Activated CD8-positive, alpha-beta memory T cell treated with anti-CD3 and anti-CD28 coated beads, Interleukin-2, amount 50 U/mL, for 24 hours (primary cell): ENCODE data around the gene ZNF492.
"Not testable (repeated sequence)": the region's sequence is repeated elsewhere in the genome, so short reads cannot be mapped to it uniquely, and the experiment has no call there.

ENCODE experiments used
- DNase-seq: peaks from one replicate; pipeline ENCODE4 v3.0.0-alpha.2; 2020; ENCODE audit errors: extremely low read depth

Gene ZNF492

DNA sequence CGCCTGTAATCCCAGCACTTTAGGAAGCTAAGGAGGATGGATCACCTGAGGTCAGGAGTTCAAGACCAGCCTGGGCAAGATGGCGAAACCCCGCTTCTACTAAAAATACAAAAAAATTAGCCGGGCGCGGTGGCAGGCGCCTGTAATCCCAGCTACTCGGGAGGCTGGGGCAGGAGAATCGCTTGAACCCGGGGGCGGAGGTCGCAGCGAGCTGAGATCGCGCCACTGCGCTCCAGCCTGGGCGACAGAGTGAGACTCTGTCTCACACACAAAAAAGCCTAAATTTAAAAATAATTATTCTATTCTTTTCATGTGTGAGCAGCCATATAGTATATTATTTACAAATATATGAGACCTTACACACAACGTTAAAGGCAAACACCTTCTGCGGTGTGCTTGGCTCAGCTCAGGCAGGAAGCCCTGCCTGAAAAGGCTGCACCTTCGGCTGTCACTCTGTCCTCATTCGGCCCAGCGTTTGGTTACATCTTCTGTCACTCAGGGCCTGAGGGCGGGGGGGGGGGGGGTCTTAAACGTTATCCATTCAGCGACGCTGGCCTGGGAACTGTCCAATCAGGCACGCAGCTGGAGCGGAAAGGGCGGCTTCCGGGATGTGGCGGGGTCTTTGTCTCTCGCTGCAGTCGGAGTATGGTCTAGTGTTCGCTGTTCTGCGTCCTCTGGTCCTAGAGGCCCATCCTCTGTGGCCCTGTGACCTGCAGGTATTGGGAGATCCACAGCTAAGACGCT is at the start of gene ZNF492:
Gene ZNF492 (plus strand): TSS at position 619 of the 744 bp plus-strand sequence. CDS start 19,076 bp downstream, outside the sequence.
- DNase-seq, result peak; percentile 56

DNA sequence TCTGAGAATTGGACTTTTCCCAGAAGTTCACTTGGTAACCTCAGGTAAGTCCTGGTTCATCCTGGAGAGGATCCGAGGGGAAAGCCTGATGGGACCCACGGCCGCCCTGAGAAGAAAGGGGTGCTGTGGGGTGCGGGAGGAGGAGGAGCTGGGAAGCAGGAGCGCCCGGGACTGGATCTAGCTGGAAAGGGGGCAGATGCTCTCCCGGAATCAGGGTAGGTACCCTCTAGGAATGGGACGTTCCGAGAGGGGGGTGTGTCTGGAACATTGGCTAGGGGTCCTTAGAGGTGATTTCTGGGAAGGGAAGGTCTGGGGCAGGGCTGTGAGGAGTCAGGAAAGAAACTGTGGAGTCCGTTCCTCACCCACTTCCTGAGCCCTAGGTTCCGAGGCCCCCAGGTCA is 38.7 kb upstream of the ZNF492 start:
- DNase-seq, result no peak

DNA sequence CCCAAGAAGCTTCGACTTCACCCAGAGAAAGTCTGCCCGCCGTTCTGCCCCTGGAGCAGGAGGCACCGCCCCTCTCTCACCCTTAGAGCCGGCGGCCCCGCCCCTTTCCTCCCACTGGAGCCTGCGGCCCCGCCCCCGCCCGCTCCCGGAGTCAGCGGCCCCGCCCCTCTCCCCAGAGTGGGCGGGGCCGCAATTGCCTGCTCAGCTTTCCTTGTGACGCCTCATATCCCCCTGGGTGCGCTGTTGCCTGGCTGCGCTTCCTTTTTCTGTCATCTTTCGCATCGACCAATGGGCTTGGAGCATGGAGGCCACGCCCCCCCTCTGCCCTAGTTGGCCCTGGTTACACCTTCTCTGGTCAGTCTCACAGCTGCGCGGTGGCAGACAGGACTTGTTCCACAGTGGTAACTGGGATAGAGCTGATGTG is 38.2 kb upstream of the ZNF492 start:
- no peak for DNase-seq

DNA sequence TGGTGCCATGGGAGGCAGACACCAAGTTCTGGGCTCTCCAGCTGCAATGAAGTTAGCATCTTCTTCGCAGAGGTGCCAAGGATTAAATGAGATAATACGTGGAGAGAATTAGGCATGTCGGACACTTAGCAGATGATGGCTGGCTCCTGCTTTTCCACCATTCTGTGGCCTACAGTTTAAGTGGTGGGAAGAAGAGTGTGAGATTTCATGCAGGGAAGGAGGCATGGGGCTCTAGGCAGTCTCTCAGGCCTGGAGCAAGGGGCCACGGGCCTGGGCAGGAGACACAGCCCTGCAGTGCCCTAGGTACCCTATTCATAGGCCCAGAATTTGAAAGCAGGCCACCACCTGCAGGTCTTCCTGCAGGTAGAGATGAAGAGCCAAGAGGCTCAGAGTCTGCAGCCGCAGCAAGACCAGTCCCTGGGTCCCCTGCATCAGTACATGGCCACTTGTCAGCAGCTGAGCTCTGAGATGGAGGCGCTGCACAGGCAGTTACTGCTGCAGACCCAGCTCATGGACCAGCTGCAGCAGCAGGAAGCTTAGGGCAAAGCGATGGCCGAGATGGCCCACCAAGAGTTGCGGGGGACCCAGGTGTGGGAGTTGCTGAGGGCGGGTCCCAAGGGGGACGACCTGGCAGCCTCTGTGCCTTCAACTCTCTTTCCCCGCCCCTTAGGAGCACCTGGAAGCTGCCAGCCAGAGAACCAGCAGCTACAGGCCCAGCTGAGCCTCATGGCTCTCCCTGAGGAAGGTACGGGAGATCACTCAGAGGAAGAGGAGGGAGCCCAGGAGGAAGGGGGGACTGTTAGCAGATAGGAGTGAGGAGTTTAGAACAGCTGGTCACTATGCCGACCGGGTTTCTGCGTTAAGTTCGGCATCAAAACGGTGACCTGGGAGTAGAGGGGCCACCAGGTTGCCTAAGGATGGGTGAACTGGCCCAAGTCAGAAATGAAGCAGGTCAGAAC is 33.2 kb upstream of the ZNF492 start:
- no peak for DNase-seq

DNA sequence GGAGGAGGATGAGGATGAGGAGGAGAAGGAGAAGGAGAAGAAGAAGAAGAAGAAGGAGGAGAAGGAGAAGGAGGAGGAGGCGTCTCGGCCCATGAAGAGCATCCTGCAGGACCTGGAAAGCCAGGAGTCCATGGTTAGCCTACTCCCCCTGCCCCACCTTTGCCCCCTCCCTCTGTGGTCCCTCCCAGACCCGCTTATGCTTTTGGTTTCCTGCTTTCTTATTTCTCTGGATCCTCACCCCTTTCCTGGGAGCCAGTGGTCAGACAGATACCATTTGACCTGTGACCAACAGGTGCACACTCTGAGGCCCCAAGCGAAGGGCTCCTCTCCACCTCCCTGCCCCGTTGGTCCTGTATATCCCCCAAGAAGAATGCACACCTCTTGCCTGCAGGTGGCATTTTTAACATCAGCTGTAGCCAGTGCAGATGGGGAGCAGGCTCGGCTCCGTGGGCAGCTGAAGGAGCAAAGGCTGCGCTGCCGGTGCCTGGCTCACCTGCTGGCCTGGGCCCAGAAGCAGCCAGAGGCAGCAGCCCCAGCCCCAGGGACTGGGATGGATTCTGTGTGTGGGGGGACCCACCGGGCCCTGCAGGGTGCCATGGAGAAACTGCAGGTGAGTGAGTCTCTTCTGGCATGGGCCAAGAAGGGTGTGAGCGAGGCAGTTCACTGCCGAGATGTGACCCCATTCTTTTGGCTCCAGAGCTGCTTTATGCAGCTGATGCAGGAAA is 32.1 kb upstream of the ZNF492 start:
- DNase-seq, result no peak

DNA sequence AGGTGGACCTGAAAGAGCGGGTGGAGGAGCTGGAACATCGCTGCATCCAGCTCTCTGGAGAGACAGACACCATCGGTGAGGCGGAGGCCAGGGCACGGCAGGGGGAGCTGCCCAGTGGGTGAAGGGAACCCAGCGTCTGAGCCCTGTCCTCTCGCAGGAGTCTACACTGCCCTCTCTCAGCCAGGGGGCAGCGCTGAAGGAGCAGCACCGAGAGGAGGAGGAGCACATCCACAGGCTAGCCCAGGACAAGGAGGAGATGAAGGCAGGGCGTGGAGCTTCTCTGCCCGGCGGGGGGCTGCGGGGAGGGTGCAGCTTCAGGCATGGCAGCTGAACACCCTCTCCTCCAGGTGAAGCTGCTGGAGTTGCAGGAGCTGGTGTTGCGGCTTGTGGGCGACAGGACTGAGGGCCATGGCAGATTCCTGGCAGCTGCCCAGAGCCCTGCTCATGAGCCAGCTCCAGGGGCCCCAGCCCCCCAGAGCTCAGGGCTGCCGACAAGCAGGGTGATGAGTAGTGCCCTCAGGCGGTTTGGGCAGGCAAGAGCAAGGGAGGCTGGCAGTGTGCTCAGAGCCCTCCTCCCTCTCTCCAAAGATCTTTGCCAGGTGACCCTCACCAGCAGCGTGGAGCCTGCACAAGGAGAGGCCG is 31.4 kb upstream of the ZNF492 start:
- DNase-seq, result no peak

DNA sequence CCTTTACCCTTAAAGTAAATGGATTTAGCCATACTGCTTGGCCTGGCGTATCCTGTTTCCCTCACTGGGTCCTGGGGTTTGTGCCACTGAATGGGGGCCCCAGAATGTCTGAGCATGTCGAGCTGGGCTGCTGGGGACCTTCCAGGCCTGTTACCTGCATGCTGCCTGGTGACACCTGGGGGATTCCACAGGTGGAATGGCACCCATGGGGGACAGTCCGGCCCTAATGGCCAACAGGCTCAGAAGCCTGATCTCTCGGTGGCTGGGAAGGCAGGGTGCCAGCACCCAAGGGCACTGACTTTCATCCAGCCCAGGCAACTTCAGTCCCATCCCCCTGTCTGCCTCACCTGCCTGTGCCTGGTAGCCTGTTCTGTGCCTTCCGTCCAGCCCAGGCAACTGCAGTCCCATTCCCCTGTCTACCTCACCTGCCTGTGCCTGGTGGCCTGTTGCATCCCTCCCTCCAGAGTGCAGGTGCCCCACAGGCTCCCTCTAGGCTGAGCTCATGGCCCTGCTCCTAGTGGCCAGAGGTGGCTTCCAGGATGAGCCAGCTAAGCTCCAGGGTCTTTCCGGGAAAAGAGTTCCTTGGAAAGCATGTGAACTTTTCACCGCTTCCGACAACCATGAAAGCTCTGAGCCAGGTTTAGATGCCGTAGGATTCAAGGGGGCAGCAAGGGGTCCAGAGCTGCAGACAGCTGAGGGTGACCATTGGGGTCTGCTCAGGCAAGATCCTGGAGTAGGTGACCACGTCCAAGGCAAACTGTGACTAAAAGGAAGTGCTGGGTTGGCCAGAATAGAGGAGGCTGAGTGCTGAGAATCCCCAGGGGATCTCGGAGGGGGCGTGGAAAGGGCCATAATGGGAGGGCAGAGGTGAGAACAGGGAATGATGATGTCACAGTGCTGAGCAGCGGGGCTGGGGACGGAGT is 30.3 kb upstream of the ZNF492 start:
- DNase-seq, result no peak

DNA sequence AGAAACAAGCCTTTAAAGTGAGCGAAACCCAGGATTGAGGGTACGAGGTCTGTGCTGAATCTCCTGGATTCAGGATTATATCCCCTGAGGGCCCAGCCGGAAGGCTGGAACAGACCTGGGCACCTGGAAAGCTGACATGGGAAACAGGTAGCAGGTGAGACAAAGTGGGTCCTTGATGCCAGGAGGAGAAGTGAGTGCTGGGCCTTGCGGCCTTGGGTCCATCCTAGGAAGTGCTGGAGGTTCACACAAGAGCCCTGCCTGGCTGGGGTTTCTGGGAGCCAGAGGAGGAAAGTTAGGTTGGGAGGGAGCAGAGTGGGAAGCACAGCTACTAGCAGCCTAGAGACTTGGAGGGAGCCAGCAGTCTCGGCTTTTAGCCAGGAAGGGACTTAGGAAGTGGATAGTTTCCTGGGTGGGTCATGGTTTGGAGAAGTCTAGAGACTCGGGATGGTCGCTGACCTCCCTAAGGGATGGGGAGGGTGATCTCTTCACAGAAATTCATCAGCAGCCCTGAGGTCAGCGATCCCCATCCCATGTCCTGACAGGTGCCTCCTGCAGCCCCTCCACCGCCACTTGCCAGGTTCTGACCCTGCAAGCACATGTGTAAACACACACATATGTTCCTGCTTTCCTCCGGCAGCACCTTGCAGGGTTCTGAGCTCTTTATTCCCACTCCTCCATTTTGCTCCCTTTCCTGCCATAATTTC is 29.4 kb upstream of the ZNF492 start:
- DNase-seq, result no peak

DNA sequence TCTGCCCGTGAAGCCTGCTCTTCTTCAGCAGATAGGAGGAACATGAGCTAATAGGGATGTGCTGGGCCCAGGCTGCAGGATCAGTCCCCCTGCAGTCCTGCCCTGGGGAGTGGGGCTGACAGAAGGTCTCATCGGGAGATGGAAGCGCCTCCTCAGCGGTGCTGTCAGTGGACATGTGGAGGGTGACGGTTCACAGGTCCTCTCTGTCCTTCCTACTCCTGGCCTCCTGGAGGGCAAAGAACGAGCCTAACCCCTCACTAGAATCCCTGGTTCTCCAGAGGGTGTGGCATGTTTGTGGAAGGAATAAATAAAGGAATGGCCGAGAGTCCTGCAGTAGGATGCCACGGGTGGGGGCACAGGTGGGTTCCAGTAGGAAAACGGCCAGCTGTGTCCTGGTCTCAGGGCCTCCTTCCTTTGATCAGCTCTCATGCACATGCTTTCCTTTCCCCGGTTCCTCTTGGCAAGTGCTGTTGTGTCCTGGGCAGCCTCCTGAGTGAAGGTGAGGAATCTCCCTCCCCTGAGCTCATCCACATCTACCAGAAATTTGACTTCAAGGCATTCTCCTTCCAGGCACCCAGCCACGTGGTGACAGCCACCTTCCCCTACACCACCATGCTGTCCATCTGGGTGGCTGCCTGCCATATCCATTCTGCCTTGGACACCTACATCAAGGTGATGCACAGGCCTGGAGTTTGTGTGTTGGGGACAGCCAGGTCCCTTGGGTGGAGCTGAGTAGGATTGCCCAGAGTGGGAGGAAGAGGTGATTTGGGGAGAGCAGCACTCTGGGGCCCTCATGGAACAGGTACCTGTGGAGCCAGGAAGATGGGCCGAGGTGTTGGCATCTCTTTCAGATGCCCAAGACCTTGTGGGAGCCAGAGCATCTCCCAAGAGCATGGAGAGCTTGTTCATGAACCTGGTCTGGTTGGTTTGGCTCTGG is 28.6 kb upstream of the ZNF492 start:
- DNase-seq, result no peak

DNA sequence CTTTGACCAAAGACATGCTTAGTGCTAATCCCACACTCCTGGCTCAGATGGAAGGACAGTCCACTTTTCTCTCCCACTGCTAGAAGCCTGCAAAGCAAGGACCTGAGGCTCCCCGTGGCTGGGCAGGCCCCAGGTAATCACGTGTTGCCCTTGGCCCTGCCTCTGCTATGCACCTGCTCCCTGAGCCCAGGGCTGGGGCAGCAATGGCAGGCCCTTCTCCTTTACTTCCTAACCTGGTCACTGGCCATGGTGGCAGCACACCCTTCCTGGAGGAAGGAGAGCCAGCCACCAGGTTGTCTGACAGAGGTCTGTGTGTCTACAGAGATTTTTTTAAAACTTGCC is 27.9 kb upstream of the ZNF492 start:
- no peak for DNase-seq

DNA sequence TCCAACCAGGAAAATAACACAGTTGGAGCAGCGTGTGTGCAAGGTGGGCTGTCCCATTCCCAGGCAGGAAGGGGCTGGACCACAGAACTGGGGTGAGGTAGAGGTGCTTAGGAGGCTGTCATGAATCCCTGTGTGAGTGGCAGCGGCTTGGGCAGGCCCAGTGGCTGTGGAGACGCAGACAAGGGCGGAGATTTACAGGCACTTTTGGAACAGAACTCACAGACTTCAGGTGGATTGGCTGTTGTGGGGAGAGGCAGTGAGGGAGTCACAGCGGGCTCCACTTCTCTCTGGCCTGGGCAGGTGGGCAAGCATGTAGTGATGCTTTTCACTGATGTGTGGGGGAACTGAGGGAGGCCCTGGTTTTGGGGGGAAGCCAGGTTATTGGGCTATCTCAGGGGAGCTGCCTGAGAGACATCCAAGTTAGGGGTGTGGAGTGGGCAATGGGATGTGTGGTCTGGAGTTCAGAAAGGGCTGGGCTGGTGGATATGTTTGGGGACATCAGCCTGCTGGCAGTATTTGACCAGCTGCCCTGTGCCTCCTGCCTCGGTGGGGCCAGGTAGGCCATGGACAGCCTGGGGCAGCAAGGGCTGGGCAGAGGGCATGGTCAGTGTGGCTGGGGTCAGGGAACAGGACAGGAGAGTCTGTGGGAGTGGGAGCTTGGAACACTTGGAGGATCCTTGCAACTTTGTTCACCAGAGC is 27.0 kb upstream of the ZNF492 start:
- DNase-seq, result no peak

DNA sequence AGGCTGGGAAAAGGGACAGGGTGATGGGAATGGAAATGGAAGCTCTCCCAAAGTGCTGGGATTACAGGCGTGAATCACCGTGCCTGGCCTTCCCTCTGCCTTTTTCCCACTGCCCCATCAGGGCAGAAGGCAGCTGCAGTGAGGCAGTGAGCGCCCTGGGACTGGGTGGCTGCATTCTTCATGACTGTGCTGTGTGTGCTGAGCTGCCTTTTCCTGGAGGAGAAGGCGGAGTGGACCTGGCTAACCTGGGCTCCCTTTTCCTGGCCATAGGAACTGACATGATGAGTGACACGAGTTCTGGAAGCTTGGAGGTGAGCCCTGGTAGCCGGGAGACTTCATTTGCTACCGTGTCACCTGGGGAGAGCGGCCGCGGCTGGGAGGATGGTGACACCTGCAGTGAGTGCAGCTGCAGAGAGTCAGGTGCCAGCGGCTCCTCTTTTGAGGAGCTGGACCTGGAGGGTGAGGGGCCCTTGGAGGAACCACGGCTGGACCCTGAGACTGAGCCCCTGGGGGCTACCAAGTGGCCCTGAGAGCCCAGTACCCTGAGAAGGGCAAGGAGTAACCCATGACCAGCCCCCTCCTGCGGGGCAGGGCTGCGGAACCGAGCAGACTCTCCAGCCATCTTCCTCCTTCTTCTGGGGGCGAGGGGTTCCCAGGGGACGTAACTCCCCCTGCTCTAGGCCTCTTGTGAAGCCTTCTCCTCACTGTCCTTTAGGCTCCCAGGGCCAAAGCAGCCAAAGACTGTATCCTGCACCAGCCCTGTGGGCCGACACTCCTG is 26.3 kb upstream of the ZNF492 start:
- no peak for DNase-seq

DNA sequence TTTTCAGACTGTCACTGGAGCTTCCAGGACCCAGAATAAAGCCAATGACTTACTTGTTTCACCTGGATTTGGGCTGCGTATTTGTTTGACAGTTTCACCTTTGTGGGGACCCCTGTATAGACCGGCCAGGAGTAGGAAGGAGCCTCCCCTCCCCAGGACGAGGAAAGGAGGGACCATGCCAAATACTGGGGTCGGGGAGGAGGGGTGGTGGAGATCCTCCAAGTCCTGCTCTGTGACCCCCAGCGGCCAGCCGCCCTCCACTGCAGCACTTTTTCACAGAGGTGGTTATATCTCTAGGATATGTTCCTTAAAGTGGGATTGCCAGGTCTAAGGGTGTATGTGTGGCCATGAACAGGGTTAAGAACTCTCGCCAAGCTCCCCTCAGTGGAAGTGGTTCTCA is 25.7 kb upstream of the ZNF492 start:
- no peak for DNase-seq

DNA sequence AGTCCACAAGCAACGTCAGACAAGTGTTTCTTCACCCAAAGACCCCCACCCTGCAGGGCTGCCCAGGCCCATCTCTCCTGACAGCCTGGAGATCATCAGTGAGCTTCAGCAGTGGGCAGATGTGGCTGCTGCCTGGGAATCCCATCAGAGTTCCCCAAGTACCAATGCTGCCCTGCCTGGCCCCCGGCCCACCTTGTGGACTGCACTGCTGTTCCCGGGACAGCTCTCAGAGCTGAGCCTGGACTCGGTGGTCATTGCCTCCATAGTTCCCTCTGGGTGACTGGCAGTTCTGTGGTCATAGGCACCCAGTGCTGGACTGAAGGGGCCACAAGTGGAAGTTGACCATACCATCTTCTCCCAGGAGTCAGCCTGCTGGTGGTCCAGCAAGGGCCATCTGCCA is 24.5 kb upstream of the ZNF492 start:
- no peak for DNase-seq

DNA sequence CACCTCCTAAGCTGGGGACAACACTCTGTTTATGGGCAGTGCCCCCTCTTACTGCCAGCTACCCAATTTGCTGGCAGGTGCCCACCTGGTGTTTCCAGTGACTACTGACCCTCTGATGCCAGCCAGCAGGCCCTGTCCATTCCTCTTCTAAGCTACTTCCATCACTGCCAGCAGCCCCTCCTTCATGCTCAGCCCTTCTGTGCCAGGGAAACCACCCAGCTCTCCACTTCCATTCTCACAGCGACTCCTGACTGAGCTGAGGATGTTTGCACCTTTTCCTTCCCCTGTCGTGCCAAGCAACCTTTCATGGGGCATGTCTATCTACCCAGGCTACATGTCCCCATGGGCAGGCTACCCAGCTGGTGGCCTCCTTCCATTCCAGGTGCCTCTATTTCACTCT is 24.0 kb upstream of the ZNF492 start:
- DNase-seq, result no peak

DNA sequence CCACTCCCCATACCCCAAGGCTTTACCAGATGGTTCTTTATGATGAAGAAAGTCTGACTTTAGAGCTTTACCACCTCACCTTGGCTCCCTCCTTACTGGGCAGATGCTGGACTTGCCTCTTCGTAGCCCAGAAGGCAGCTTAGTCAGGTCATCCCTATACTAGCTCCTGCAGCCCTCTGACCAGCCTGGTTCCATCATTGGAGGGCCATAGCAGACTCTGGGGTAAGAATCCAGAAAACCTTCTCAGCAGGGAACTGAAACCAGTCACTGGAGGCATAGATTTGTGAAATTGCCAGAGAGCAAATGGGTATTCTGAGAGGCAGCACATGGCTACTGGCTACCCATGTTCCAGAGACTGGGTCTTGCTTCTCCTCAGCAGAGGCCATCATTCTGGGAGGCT is 21.8 kb upstream of the ZNF492 start:
- DNase-seq, result no peak

DNA sequence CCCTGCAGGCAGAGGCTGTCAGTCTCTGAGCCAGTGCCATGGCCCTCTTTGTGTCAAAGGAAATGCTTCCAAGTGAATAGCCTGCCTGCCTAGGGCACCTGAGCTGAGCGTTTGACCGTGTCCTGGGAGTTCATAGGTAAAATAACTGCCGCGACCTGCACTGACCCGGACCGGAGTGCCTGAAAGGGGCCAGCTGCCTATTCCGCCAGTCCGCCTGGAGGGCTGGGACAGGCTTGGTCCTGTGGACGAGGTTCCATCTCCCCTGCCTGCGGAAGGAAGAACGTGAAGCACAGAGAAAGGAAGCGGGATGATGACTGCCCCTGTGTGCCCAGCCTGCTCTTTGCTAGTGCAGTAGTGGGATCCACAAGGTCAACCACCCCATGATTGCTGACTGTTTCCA is 17.5 kb upstream of the ZNF492 start:
- DNase-seq, result no peak

DNA sequence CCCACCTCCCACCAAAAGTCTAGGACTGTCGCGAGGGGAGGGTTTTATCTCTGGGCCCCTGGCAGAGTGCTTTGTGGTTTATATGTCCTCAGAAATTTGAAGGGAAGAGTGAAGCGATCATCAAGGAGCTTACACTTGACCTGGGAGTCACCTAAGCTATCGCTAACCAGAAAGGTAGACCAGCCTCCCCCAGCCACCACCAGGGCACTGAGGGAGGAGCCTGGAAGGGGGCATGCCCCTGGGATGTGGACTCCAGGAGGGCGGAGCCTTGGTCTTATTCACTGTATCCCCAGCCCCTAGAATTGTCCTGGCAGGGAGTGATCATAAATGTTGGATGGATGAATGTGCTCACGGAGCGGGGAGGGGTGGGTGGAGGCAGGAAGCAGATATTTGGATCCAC is 16.9 kb upstream of the ZNF492 start:
- DNase-seq, result not testable (repeated sequence)
